GM23338 (cell line): Measurements from ENCODE around the gene CKMT1B.
"Not testable (repeated sequence)": the region's sequence is repeated elsewhere in the genome, so short reads cannot be mapped to it uniquely, and the experiment has no call there.

ENCODE experiments used
- CREB1 ChIP-seq: fragments of 250-450 bp; sonication (Bioruptor Pico); IDR thresholded peaks from 2 replicates; pipeline ENCODE4 v1.5.0; 2020; ENCODE audit warnings: low read depth, mild to moderate bottlenecking, moderate library complexity
- CTCF ChIP-seq, 2 experiments: fragments of 200-600 bp in 1 of 2; sonication (generic) in 1 of 2; conservative IDR thresholded peaks; 2 replicates each; pipeline versions ENCODE4 v1.5.1 to v1.6.1; 2016 to 2017; ENCODE audit warnings: antibody characterized with exemption in 2 of 2, low read depth in 2 of 2, mild to moderate bottlenecking in 2 of 2, moderate library complexity in 1 of 2
- ETS1 ChIP-seq: IDR thresholded peaks from 2 replicates; pipeline ENCODE4 v1.6.1; 2016; ENCODE audit warnings: antibody characterized with exemption
- EZH2 ChIP-seq: fragments of 200-600 bp; sonication (generic); IDR thresholded peaks from one replicate; pipeline ENCODE4 v1.8.0; 2017; ENCODE audit warnings: antibody characterized with exemption, mild to moderate bottlenecking, low read depth; ENCODE audit not compliant: unreplicated experiment
- EZH2phosphoT487 ChIP-seq: fragments of 200-600 bp; sonication (generic); IDR thresholded peaks from one replicate; pipeline ENCODE4 v1.8.1; 2018; ENCODE audit warnings: antibody characterized with exemption; ENCODE audit not compliant: unreplicated experiment
- JUNB ChIP-seq: IDR thresholded peaks from one replicate; pipeline ENCODE4 v1.6.1; 2016; ENCODE audit warnings: antibody characterized with exemption; ENCODE audit not compliant: unreplicated experiment
- NANOG ChIP-seq: IDR thresholded peaks from 2 replicates; pipeline ENCODE4 v1.6.1; 2016; ENCODE audit warnings: antibody characterized with exemption, borderline replicate concordance
- POLR2AphosphoS5 ChIP-seq: IDR thresholded peaks from 2 replicates; pipeline ENCODE4 v1.6.1; 2016; ENCODE audit warnings: antibody characterized with exemption, low read depth
- STAT1 ChIP-seq: IDR thresholded peaks from one replicate; pipeline ENCODE4 v1.6.1; 2016; ENCODE audit warnings: antibody characterized with exemption; ENCODE audit not compliant: unreplicated experiment
- TF ChIP-seq, protein P1 (sequence below): IDR thresholded peaks from one replicate; pipeline ENCODE4 v1.6.1; 2018; ENCODE audit warnings: antibody characterized with exemption; ENCODE audit not compliant: unreplicated experiment

GRCh38 chr15:43618700-43619099 is 24.9 kb downstream of the CKMT1B start, which contains the start of gene STRC:
- not testable (repeated sequence) for TF ChIP-seq CTCF (conservative IDR thresholded peaks at IDR 0.05; ENCODE audit: low read depth in 2 of 2); EZH2; POLR2AphosphoS5; JUNB; EZH2phosphoT487; ETS1; NANOG; CREB1; STAT1
- TF ChIP-seq, protein P1, sequence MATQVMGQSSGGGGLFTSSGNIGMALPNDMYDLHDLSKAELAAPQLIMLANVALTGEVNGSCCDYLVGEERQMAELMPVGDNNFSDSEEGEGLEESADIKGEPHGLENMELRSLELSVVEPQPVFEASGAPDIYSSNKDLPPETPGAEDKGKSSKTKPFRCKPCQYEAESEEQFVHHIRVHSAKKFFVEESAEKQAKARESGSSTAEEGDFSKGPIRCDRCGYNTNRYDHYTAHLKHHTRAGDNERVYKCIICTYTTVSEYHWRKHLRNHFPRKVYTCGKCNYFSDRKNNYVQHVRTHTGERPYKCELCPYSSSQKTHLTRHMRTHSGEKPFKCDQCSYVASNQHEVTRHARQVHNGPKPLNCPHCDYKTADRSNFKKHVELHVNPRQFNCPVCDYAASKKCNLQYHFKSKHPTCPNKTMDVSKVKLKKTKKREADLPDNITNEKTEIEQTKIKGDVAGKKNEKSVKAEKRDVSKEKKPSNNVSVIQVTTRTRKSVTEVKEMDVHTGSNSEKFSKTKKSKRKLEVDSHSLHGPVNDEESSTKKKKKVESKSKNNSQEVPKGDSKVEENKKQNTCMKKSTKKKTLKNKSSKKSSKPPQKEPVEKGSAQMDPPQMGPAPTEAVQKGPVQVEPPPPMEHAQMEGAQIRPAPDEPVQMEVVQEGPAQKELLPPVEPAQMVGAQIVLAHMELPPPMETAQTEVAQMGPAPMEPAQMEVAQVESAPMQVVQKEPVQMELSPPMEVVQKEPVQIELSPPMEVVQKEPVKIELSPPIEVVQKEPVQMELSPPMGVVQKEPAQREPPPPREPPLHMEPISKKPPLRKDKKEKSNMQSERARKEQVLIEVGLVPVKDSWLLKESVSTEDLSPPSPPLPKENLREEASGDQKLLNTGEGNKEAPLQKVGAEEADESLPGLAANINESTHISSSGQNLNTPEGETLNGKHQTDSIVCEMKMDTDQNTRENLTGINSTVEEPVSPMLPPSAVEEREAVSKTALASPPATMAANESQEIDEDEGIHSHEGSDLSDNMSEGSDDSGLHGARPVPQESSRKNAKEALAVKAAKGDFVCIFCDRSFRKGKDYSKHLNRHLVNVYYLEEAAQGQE, result not testable (repeated sequence)
